HL-60 (cell line): ENCODE results near the gene SUSD1.

Source experiments
- DNase-seq, 2 experiments: peaks; one replicate each; pipeline ENCODE4 v3.0.0-alpha.2; 2010 to 2020; ENCODE audit warnings: low read depth in 1 of 2, low spot score in 1 of 2
- H3K27ac ChIP-seq: fragments of 250-450 bp; sonication (Bioruptor Pico); replicated peaks from 2 replicates; pipeline ENCODE4 v1.5.1; 2020; ENCODE audit warnings: mild to moderate bottlenecking, moderate library complexity
- H3K27me3 ChIP-seq: fragments of 250-450 bp; sonication (Bioruptor Pico); 2 replicates; pipeline ENCODE4 v1.5.1; 2021; ENCODE audit warnings: mild to moderate bottlenecking, moderate library complexity; ENCODE audit not compliant: insufficient read depth, poor library complexity, severe bottlenecking
- H3K4me3 ChIP-seq: replicated peaks from 2 replicates; pipeline ENCODE4 v1.5.1; 2011; ENCODE audit warnings: mild to moderate bottlenecking, control low read depth, low read length; ENCODE audit not compliant: insufficient read depth
- GABPA ChIP-seq: IDR thresholded peaks from 2 replicates; pipeline ENCODE4 v1.6.1; 2012; ENCODE audit warnings: low read depth
- POLR2AphosphoS5 ChIP-seq: IDR thresholded peaks from 2 replicates; pipeline ENCODE4 v1.6.1; 2012; ENCODE audit warnings: low read depth
- REST ChIP-seq: IDR thresholded peaks from 2 replicates; pipeline ENCODE4 v1.6.1; 2012; ENCODE audit warnings: low read depth; ENCODE audit not compliant: insufficient replicate concordance
- SPI1 ChIP-seq: IDR thresholded peaks from 2 replicates; pipeline ENCODE4 v1.6.1; 2012; ENCODE audit warnings: low read depth, mild to moderate bottlenecking, borderline replicate concordance
- TF ChIP-seq, protein P1 (sequence below): IDR thresholded peaks from one replicate; pipeline ENCODE4 v1.5.1; 2011; ENCODE audit warnings: low read length, control low read depth, inconsistent platforms; ENCODE audit not compliant: insufficient read depth

Gene SUSD1

GRCh38 chr9:111993319-111993718 lies 181.8 kb downstream of the SUSD1 start:
- Histone ChIP-seq H3K27ac (no peak overlapping the region), H3K4me3 (no peak overlapping the region), H3K27me3 (no peaks in the 10 kb centered on the region)
- no peak for DNase-seq
- TF ChIP-seq, protein P1, sequence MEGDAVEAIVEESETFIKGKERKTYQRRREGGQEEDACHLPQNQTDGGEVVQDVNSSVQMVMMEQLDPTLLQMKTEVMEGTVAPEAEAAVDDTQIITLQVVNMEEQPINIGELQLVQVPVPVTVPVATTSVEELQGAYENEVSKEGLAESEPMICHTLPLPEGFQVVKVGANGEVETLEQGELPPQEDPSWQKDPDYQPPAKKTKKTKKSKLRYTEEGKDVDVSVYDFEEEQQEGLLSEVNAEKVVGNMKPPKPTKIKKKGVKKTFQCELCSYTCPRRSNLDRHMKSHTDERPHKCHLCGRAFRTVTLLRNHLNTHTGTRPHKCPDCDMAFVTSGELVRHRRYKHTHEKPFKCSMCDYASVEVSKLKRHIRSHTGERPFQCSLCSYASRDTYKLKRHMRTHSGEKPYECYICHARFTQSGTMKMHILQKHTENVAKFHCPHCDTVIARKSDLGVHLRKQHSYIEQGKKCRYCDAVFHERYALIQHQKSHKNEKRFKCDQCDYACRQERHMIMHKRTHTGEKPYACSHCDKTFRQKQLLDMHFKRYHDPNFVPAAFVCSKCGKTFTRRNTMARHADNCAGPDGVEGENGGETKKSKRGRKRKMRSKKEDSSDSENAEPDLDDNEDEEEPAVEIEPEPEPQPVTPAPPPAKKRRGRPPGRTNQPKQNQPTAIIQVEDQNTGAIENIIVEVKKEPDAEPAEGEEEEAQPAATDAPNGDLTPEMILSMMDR: no peak
- no peak for TF ChIP-seq SPI1
- TF ChIP-seq POLR2AphosphoS5: no peak
- TF ChIP-seq REST: no peak
- no peak for TF ChIP-seq GABPA

GRCh38 chr9:111992523-111992922 lies 182.6 kb downstream of the SUSD1 start:
- TF ChIP-seq GABPA (no peak), POLR2AphosphoS5 (no peak), REST (no peak), SPI1 (no peak)
- TF ChIP-seq, protein P1: no peak
- no peak overlapping the region for H3K27ac ChIP-seq
- no peak overlapping the region for H3K4me3 ChIP-seq
- H3K27me3 ChIP-seq: no peaks in the 10 kb centered on the region
- DNase-seq: no peak

GRCh38 chr9:111991179-111991578 lies 183.9 kb downstream of the SUSD1 start:
- H3K27me3 ChIP-seq: no peaks in the 10 kb centered on the region
- TF ChIP-seq SPI1: no peak
- TF ChIP-seq POLR2AphosphoS5: no peak
- no peak for TF ChIP-seq REST
- TF ChIP-seq, protein P1: no peak
- TF ChIP-seq GABPA: no peak

More at GRCh38 chr9:111991179-111991578, 183.9 kb downstream of the SUSD1 start:
- Histone ChIP-seq H3K4me3 (no peak overlapping the region), H3K27ac (no peak overlapping the region)
- no peak for DNase-seq
